ENCODE results near the gene PSTPIP1. TPM values are rescaled to one million over a fixed set of nuclear protein-coding genes. Genes with fewer than 3 reads are reported as not detected.

Gene PSTPIP1
- polyA plus RNA-seq, 1 donor from 2014 or later = not detected

DNA sequence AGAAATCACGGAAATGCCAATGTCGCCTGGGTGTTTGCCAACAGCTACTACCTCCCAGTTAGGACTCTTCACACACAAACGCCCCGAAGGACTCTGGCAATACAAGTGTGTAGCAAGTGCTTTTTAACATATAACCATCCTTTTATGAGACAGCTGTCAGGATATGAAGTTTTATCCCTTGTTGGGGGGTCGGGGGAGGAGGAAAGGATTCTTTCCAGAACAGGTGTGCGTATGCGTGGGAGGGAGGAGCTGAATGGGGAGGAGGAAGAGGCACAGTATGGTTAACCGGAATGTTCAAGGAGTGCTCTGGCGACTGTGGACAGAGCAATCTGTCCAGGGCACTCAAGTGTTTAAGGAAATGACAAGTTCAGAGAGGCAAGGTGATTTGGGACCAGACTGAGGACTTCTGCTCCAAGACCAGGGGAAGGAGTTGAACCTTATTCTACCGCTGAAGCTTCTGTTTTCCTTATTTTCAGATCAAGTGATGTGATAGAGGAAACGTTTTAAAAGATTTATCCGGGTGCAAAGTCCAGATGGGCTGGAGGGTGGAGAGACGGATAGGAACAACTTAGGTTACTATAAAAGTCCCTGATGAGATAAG is 74.7 kb downstream of the PSTPIP1 start:
- peak overlapping the region; percentile 93 for H3K4me3 ChIP-seq (ENCODE audit: low read length)
- no peaks in the 10 kb centered on the region for H3F3A ChIP-seq (ENCODE audit: insufficient read depth, low read length, poor library complexity, severe bottlenecking)
- H3K9ac ChIP-seq (ENCODE audit: low read length) = peak overlapping the region; percentile 89
- TF ChIP-seq, protein P1, sequence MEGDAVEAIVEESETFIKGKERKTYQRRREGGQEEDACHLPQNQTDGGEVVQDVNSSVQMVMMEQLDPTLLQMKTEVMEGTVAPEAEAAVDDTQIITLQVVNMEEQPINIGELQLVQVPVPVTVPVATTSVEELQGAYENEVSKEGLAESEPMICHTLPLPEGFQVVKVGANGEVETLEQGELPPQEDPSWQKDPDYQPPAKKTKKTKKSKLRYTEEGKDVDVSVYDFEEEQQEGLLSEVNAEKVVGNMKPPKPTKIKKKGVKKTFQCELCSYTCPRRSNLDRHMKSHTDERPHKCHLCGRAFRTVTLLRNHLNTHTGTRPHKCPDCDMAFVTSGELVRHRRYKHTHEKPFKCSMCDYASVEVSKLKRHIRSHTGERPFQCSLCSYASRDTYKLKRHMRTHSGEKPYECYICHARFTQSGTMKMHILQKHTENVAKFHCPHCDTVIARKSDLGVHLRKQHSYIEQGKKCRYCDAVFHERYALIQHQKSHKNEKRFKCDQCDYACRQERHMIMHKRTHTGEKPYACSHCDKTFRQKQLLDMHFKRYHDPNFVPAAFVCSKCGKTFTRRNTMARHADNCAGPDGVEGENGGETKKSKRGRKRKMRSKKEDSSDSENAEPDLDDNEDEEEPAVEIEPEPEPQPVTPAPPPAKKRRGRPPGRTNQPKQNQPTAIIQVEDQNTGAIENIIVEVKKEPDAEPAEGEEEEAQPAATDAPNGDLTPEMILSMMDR (IDR thresholded peaks at IDR 0.05; ENCODE audit: poor library complexity, severe bottlenecking) = no peak
- TF ChIP-seq TAF1 (IDR thresholded peaks at IDR 0.05; ENCODE audit: low read depth) = no peak
- no peak for TF ChIP-seq POLR2AphosphoS5 (IDR thresholded peaks at IDR 0.05)
- no peak for TF ChIP-seq RAD21 (conservative IDR thresholded peaks at IDR 0.05)
- TF ChIP-seq MXI1 (conservative IDR thresholded peaks at IDR 0.05; ENCODE audit: poor library complexity, severe bottlenecking) = no peak
- peaks cover 3% of the 10 kb centered on the region for H4K20me1 ChIP-seq (ENCODE audit: insufficient read depth)
- no peak overlapping the region for H2AFZ ChIP-seq (ENCODE audit: low read depth, low read length)
- H3K79me2 ChIP-seq (replicated peaks; ENCODE audit: insufficient read depth, low read length) = peaks cover 57% of the 10 kb centered on the region
- H3K36me3 ChIP-seq (ENCODE audit: insufficient read depth, low read length) = no peaks in the 10 kb centered on the region
- H3K9me2 ChIP-seq (ENCODE audit: insufficient read depth, low read length) = no peaks in the 10 kb centered on the region
- no peaks in the 10 kb centered on the region for H3K27me3 ChIP-seq (ENCODE audit: insufficient read depth, low read depth, low read length)
- H3K4me2 ChIP-seq (ENCODE audit: low read length) = peak overlapping the region; percentile 65
- H3K27ac ChIP-seq (ENCODE audit: low read length) = peak overlapping the region; percentile 84
- H3K9me3 ChIP-seq (ENCODE audit: low read length) = no peaks in the 10 kb centered on the region

DNA sequence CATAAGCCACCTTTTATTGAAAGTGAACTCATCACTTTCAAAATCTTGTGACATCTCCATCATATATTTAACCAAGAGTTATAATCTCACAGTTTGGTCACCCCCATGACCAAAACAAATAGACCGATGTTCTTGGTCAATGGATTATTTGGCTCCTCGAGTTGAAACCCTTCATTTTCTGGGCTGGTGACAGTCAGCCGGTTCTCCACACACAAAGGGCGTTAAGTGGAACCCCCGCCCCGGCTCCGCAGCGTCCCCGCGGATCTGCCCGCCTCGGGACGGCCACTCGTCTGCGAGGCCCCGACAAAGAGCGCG is 75.2 kb downstream of the PSTPIP1 start:
- H3F3A ChIP-seq (ENCODE audit: insufficient read depth, low read length, poor library complexity, severe bottlenecking) = no peaks in the 10 kb centered on the region
- H3K4me3 ChIP-seq (ENCODE audit: low read length) = peak overlapping the region; percentile 93
- peak overlapping the region; percentile 84 for H3K27ac ChIP-seq (ENCODE audit: low read length)
- H3K27me3 ChIP-seq (ENCODE audit: insufficient read depth, low read depth, low read length) = no peaks in the 10 kb centered on the region
- peak overlapping the region; percentile 89 for H3K9ac ChIP-seq (ENCODE audit: low read length)
- H2AFZ ChIP-seq (ENCODE audit: low read depth, low read length) = peak overlapping the region; percentile 21
- H3K9me3 ChIP-seq (ENCODE audit: low read length) = no peaks in the 10 kb centered on the region
- no peaks in the 10 kb centered on the region for H3K36me3 ChIP-seq (ENCODE audit: insufficient read depth, low read length)
- peaks cover 3% of the 10 kb centered on the region for H4K20me1 ChIP-seq (ENCODE audit: insufficient read depth)
- peaks cover 52% of the 10 kb centered on the region for H3K79me2 ChIP-seq (replicated peaks; ENCODE audit: insufficient read depth, low read length)
- no peaks in the 10 kb centered on the region for H3K9me2 ChIP-seq (ENCODE audit: insufficient read depth, low read length)
- peak overlapping the region; percentile 65 for H3K4me2 ChIP-seq (ENCODE audit: low read length)
- TF ChIP-seq TAF1 (IDR thresholded peaks at IDR 0.05; ENCODE audit: low read depth) = no peak

GRCh38 chr15:77070495-77071304 is 75.8 kb downstream of the PSTPIP1 start, which contains the start of gene TSPAN3:
Gene TSPAN3, minus strand, starts transcription at chr15:77071109. Its CDS starts 155 bp downstream, at chr15:77070954.
- Histone ChIP-seq H3K9ac (ENCODE audit: low read length) (peak within 1 kb of the TSS; percentile 89), H3K4me3 (ENCODE audit: low read length) (peak within 1 kb of the TSS; percentile 93), H3K9me3 (ENCODE audit: low read length) (no peaks in the 10 kb centered on the region), H4K20me1 (ENCODE audit: insufficient read depth) (peaks cover 2% of the 10 kb centered on the region), H3K4me2 (ENCODE audit: low read length) (peak within 1 kb of the TSS; percentile 65), H3K9me2 (ENCODE audit: insufficient read depth, low read length) (no peaks in the 10 kb centered on the region), H3F3A (ENCODE audit: insufficient read depth, low read length, poor library complexity, severe bottlenecking) (no peaks in the 10 kb centered on the region), H3K36me3 (ENCODE audit: insufficient read depth, low read length) (no peaks in the 10 kb centered on the region), H2AFZ (ENCODE audit: low read depth, low read length) (peak within 1 kb of the TSS; percentile 61), H3K79me2 (replicated peaks; ENCODE audit: insufficient read depth, low read length) (peaks cover 46% of the 10 kb centered on the region), H3K27me3 (ENCODE audit: insufficient read depth, low read depth, low read length) (no peaks in the 10 kb centered on the region), H3K27ac (ENCODE audit: low read length) (peak within 1 kb of the TSS; percentile 84)
- peak; percentile 47 for TF ChIP-seq EP300 (conservative IDR thresholded peaks at IDR 0.05; ENCODE audit: poor library complexity, severe bottlenecking)
- TF ChIP-seq SMC3 (conservative IDR thresholded peaks at IDR 0.05; ENCODE audit: poor library complexity) = no peak
- peak; percentile 43 for TF ChIP-seq REST (IDR thresholded peaks at IDR 0.05; ENCODE audit: borderline replicate concordance)
- TF ChIP-seq, protein P1 (IDR thresholded peaks at IDR 0.05; ENCODE audit: poor library complexity, severe bottlenecking) = peak; percentile 14
- peak; percentile 75 for TF ChIP-seq MXI1 (conservative IDR thresholded peaks at IDR 0.05; ENCODE audit: poor library complexity, severe bottlenecking)
- peak; percentile 82 for TF ChIP-seq TAF1 (IDR thresholded peaks at IDR 0.05; ENCODE audit: low read depth)
- peak; percentile 30 for TF ChIP-seq RAD21 (conservative IDR thresholded peaks at IDR 0.05)
- TF ChIP-seq POLR2AphosphoS5 (IDR thresholded peaks at IDR 0.05) = peak; percentile 97
- TF ChIP-seq EZH2 (IDR thresholded peaks at IDR 0.05; ENCODE audit: borderline replicate concordance, insufficient read depth, low read length, poor library complexity, severe bottlenecking) = no peak

Measured in neural cell (in vitro differentiated cells).